Astrocyte (in vitro differentiated cells and primary cell): Measurements from ENCODE around the gene C10orf62. TPM values are rescaled to one million over a fixed set of nuclear protein-coding genes. Genes with fewer than 3 reads are reported as not detected.

ENCODE experiments used
- DNase-seq: peaks from one replicate; pipeline ENCODE4 v3.0.0-alpha.2; 2010; ENCODE audit warnings: low read depth
- FAIRE-seq: peaks from 2 replicates; lab custom pipeline; 2011; peaks lifted over from hg19 to GRCh38; lab: Jason Lieb, UNC
- H2AFZ ChIP-seq: 2 replicates; pipeline ENCODE4 v1.6.0; 2012; ENCODE audit warnings: low read depth, low read length, inconsistent platforms
- H3K27ac ChIP-seq: 2 replicates; pipeline ENCODE4 v1.5.1; 2011; ENCODE audit warnings: low read depth, low read length, inconsistent platforms
- H3K27me3 ChIP-seq: 2 replicates; pipeline ENCODE4 v1.6.0; 2011; ENCODE audit warnings: low read length, inconsistent platforms; ENCODE audit not compliant: insufficient read depth
- H3K36me3 ChIP-seq: 2 replicates; pipeline ENCODE4 v1.5.1; 2011; ENCODE audit warnings: low read length, inconsistent platforms; ENCODE audit not compliant: insufficient read depth
- H3K4me1 ChIP-seq: 2 replicates; pipeline ENCODE4 v1.5.1; 2011; ENCODE audit warnings: low read length, inconsistent platforms; ENCODE audit not compliant: insufficient read depth
- H3K4me2 ChIP-seq: 2 replicates; pipeline ENCODE4 v1.6.0; 2012; ENCODE audit warnings: low read length, inconsistent platforms
- H3K4me3 ChIP-seq: 2 replicates; pipeline ENCODE4 v1.5.1; 2011; ENCODE audit warnings: low read depth, mild to moderate bottlenecking, low read length, inconsistent platforms; ENCODE audit not compliant: insufficient read depth
- H3K79me2 ChIP-seq: 2 replicates; pipeline ENCODE4 v1.6.0; 2012; ENCODE audit warnings: mild to moderate bottlenecking, low read length, inconsistent platforms; ENCODE audit not compliant: insufficient read depth
- H3K9ac ChIP-seq: 2 replicates; pipeline ENCODE4 v1.6.0; 2012; ENCODE audit warnings: mild to moderate bottlenecking, low read length, inconsistent platforms
- H3K9me3 ChIP-seq: 2 replicates; pipeline ENCODE4 v1.5.1; 2012; ENCODE audit warnings: low read depth, mild to moderate bottlenecking, low read length, inconsistent platforms; ENCODE audit not compliant: insufficient read depth
- H4K20me1 ChIP-seq: 2 replicates; pipeline ENCODE4 v1.6.0; 2012; ENCODE audit warnings: low read length, inconsistent platforms; ENCODE audit not compliant: insufficient read depth
- H3K27ac Mint-ChIP-seq: one replicate; pipeline ENCODE4 v1.8.0; 2021; ENCODE audit warnings: mild to moderate bottlenecking, mixed read lengths; ENCODE audit not compliant: unreplicated experiment
- H3K27me3 Mint-ChIP-seq: one replicate; pipeline ENCODE4 v1.8.0; 2021; ENCODE audit warnings: low read depth, mixed read lengths; ENCODE audit not compliant: unreplicated experiment
- H3K36me3 Mint-ChIP-seq: one replicate; pipeline ENCODE4 v1.8.0; 2021; ENCODE audit warnings: low read depth, mixed read lengths; ENCODE audit not compliant: unreplicated experiment
- H3K4me1 Mint-ChIP-seq: one replicate; pipeline ENCODE4 v1.8.0; 2021; ENCODE audit warnings: low read depth, mixed read lengths; ENCODE audit not compliant: unreplicated experiment
- H3K4me3 Mint-ChIP-seq: one replicate; pipeline ENCODE4 v1.8.0; 2021; ENCODE audit warnings: mild to moderate bottlenecking, moderate library complexity, mixed read lengths; ENCODE audit not compliant: unreplicated experiment
- H3K9me3 Mint-ChIP-seq: one replicate; pipeline ENCODE4 v1.8.0; 2021; ENCODE audit warnings: mild to moderate bottlenecking, mixed read lengths; ENCODE audit not compliant: unreplicated experiment
- CTCF ChIP-seq: IDR thresholded peaks from 2 replicates; pipeline ENCODE4 v1.5.1; 2011; ENCODE audit warnings: low read depth, mild to moderate bottlenecking, inconsistent platforms, low read length, moderate library complexity; ENCODE audit not compliant: insufficient read depth
- EZH2 ChIP-seq: IDR thresholded peaks from 2 replicates; pipeline ENCODE4 v1.6.1; 2012; ENCODE audit warnings: mild to moderate bottlenecking, low read length, inconsistent platforms; ENCODE audit not compliant: insufficient read depth
- total RNA-seq: library from RNA; stranded (reverse); gene quantifications from 2 replicates; pipeline ENCODE4 v1.2.1, GENCODE V29; 2021

The C10orf62 gene
- total RNA-seq, 1 donor from 2014 or later = not detected

GRCh38 chr10:97601268-97602215 is 12.0 kb downstream of the C10orf62 start:
- H3K9me3 ChIP-seq = no peaks in the 10 kb centered on the region
- H3K27me3 ChIP-seq = no peaks in the 10 kb centered on the region
- FAIRE-seq = no peak
- no peaks in the 10 kb centered on the region for H3K79me2 ChIP-seq
- DNase-seq = no peak
- no peak overlapping the region for H3K27ac Mint-ChIP-seq
- H3K27ac ChIP-seq = no peak overlapping the region
- peaks cover 3% of the 10 kb centered on the region for H3K27me3 Mint-ChIP-seq
- H3K36me3 ChIP-seq = no peaks in the 10 kb centered on the region
- H3K4me3 Mint-ChIP-seq = no peak overlapping the region
- H3K4me3 ChIP-seq = no peak overlapping the region
- H4K20me1 ChIP-seq = no peaks in the 10 kb centered on the region
- no peaks in the 10 kb centered on the region for H3K9me3 Mint-ChIP-seq
- H3K4me1 Mint-ChIP-seq = peaks cover 8% of the 10 kb centered on the region
- TF ChIP-seq EZH2 = no peak
- no peak for TF ChIP-seq CTCF
- H2AFZ ChIP-seq = peak overlapping the region; percentile 40
- H3K9ac ChIP-seq = no peak overlapping the region
- H3K4me1 ChIP-seq = peaks cover 14% of the 10 kb centered on the region
- no peaks in the 10 kb centered on the region for H3K36me3 Mint-ChIP-seq
- H3K4me2 ChIP-seq = no peak overlapping the region

- Histone ChIP-seq H3K36me3 (no peaks in the 10 kb centered on the region), H3K9ac (no peak overlapping the region), H2AFZ (no peak overlapping the region), H3K4me3 (no peak overlapping the region), H3K79me2 (no peaks in the 10 kb centered on the region), H4K20me1 (no peaks in the 10 kb centered on the region), H3K27ac (no peak overlapping the region), H3K4me1 (no peaks in the 10 kb centered on the region), H3K27me3 (no peaks in the 10 kb centered on the region), H3K4me2 (no peak overlapping the region), H3K9me3 (no peaks in the 10 kb centered on the region)
- H3K36me3 Mint-ChIP-seq = peaks cover 2% of the 10 kb centered on the region
- no peak for TF ChIP-seq CTCF
- TF ChIP-seq EZH2 = no peak
- H3K4me3 Mint-ChIP-seq = no peak overlapping the region
- no peaks in the 10 kb centered on the region for H3K9me3 Mint-ChIP-seq
- H3K4me1 Mint-ChIP-seq = no peaks in the 10 kb centered on the region
- DNase-seq (no peak), FAIRE-seq (no peak)
- H3K27me3 Mint-ChIP-seq = no peaks in the 10 kb centered on the region
- no peak overlapping the region for H3K27ac Mint-ChIP-seq
Observed at GRCh38 chr10:97607095-97607636, 17.6 kb downstream of the C10orf62 start.
